Activated CD8-positive, alpha-beta T cell treated with anti-CD3 and anti-CD28 coated beads, Interleukin-2, amount 10 ng/mL, durations not matched to agents 7 days and 5 days (primary cell): ENCODE results near the gene NAA80. TPM values are rescaled to one million over a fixed set of nuclear protein-coding genes. Genes with fewer than 3 reads are reported as not detected.
"Not testable (repeated sequence)": the region's sequence is repeated elsewhere in the genome, so short reads cannot be mapped to it uniquely, and the experiment has no call there.

Experiments
- ATAC-seq: fragments of 150-1000 bp; cut with Tn5 transposase; one replicate; pipeline ENCODE4 v1.10.0; 2021; ENCODE audit warnings: moderate library complexity
- CTCF ChIA-PET: fragments of 350-600 bp; sonication (Branson Sonifier 250); formaldehyde crosslinking; loops from one replicate; lab custom pipeline; 2021; ENCODE audit warnings: antibody characterized with exemption; lab: Charles Lee
- POLR2A ChIA-PET: fragments of 350-600 bp; sonication (Branson Sonifier 250); formaldehyde crosslinking; loops from one replicate; lab custom pipeline; 2021; ENCODE audit warnings: antibody characterized with exemption; lab: Charles Lee
- DNase-seq: peaks from one replicate; pipeline ENCODE4 v3.0.0-alpha.2; 2020
- H3K27ac Mint-ChIP-seq: one replicate; pipeline ENCODE4 v1.8.0; 2021; ENCODE audit warnings: mild to moderate bottlenecking, mixed read lengths
- H3K27me3 Mint-ChIP-seq: one replicate; pipeline ENCODE4 v1.8.0; 2021; ENCODE audit warnings: low read depth, mixed read lengths
- H3K36me3 Mint-ChIP-seq: one replicate; pipeline ENCODE4 v1.8.0; 2021; ENCODE audit warnings: low read depth, mixed read lengths
- H3K4me1 Mint-ChIP-seq: one replicate; pipeline ENCODE4 v1.8.0; 2021; ENCODE audit warnings: low read depth, mixed read lengths
- H3K4me3 Mint-ChIP-seq: one replicate; pipeline ENCODE4 v1.8.0; 2021; ENCODE audit warnings: mild to moderate bottlenecking, mixed read lengths
- H3K9me3 Mint-ChIP-seq: one replicate; pipeline ENCODE4 v1.8.0; 2022; ENCODE audit warnings: mixed read lengths; ENCODE audit not compliant: insufficient read depth
- total RNA-seq, 2 experiments: library from RNA; stranded (reverse); gene quantifications; one replicate each; pipeline ENCODE4 v1.2.3, GENCODE V29; 2021

Gene NAA80
- total RNA-seq, 2 experiments from 2014 or later: 26.8 to 28.5 TPM

- Mint-ChIP-seq H3K27ac (no peak overlapping the region), H3K36me3 (no peaks in the 10 kb centered on the region), H3K27me3 (peaks cover 43% of the 10 kb centered on the region), H3K4me3 (no peak overlapping the region), H3K9me3 (no peaks in the 10 kb centered on the region), H3K4me1 (peaks cover 34% of the 10 kb centered on the region)
- ATAC-seq (no peak), DNase-seq (no peak)
- ChIA-PET CTCF (interaction anchor here (0.6 to 3.8 kb wide), 16 partner anchors 17 to 85 kb away, joined by 3 to 17 read pairs (median 4); partner anchors contain the start of genes GNAI2 and IFRD2), POLR2A (interaction anchor here (1.1 kb wide), 1 partner anchor 23 kb away, joined by 3 read pairs; no protein-coding TSS in a partner anchor)
Measured at GRCh38 chr3:50275141-50275995, 23.8 kb downstream of the NAA80 start.

DNA sequence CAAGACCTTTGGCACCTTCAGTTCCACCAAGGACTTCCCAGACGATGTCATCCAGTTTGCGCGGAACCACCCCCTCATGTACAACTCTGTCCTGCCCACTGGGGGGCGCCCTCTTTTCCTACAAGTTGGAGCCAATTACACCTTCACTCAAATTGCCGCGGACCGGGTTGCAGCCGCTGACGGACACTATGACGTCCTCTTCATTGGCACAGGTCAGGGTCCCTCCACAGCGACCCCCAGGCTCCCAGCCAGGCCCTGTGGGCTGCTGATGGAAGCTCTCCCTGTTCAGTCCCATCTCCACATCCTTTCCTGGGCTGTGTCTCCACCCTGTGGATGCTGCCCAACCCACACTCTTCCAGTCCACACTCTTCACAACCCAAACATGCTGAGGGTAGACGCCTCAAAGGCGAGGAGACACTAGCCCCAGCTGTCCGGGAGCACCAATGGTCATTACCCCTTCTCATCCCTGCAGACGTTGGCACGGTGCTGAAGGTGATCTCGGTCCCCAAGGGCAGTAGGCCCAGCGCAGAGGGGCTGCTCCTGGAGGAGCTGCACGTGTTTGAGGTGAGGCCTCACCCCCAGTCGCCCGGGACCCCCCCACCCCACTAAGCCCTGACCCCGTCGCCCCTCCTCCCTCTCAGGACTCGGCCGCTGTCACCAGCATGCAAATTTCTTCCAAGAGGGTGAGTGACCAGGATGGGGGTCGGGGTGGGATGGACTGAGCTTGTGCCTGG, 24.7 kb downstream of the NAA80 start:
- H3K27ac Mint-ChIP-seq: peak overlapping the region; percentile 26
- ATAC-seq (peak; percentile 37), DNase-seq (peak; percentile 86)
- peaks cover 43% of the 10 kb centered on the region for H3K27me3 Mint-ChIP-seq
- ChIA-PET CTCF (interaction anchor here (0.6 to 3.8 kb wide), 15 partner anchors 16 to 84 kb away, joined by 3 to 17 read pairs (median 4); partner anchors contain the start of genes GNAI2 and IFRD2), POLR2A (interaction anchor here (1.1 kb wide), 1 partner anchor 24 kb away, joined by 3 read pairs; no protein-coding TSS in a partner anchor)
- peaks cover 34% of the 10 kb centered on the region for H3K4me1 Mint-ChIP-seq
- H3K36me3 Mint-ChIP-seq: no peaks in the 10 kb centered on the region
- H3K4me3 Mint-ChIP-seq: peak overlapping the region; percentile 58
- H3K9me3 Mint-ChIP-seq: no peaks in the 10 kb centered on the region

GRCh38 chr3:50273689-50274065, 25.5 kb downstream of the NAA80 start:
- CTCF ChIA-PET: interaction anchor here (0.6 to 1.7 kb wide), 6 partner anchors 13 to 82 kb away, joined by 3 to 6 read pairs (median 4); partner anchors contain the start of genes GNAI2, GNAT1 and IFRD2
- Mint-ChIP-seq H3K9me3 (no peaks in the 10 kb centered on the region), H3K36me3 (no peaks in the 10 kb centered on the region), H3K27me3 (peaks cover 42% of the 10 kb centered on the region), H3K4me3 (no peak overlapping the region), H3K27ac (no peak overlapping the region), H3K4me1 (peaks cover 34% of the 10 kb centered on the region)
- DNase-seq (no peak), ATAC-seq (no peak)
- POLR2A ChIA-PET: no interaction called here

DNA sequence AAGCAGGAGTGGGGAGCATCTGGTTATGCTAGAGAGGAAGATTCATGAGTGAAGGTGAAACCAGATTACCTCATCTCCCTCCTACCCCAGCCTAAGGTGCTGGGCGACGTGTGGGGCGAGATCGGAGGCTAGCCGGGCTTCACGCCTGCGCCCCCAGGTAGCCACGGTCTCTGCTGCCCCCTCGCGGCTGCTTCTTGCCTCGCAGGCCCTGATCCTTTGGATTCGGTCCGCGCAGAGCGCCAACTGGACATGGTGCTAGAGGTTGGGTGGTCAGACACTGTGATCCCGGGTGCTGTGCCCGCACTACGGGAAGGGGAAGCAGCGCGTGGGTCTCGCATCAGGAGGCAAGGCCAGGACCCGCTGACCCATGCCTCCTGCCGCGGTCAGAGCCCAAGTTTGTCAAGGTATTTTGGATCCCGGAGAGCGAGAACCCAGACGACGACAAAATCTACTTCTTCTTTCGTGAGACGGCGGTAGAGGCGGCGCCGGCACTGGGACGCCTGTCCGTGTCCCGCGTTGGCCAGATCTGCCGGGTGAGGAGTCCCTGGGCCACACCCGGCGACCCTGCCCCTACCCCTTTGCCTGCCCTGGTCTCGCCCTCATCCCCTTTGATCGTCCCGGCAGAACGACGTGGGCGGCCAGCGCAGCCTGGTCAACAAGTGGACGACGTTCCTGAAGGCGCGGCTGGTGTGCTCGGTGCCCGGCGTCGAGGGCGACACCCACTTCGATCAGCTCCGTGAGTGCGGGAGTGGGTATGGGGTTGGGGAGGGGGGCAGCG, 26.1 kb downstream of the NAA80 start:
- peak; percentile 93 for DNase-seq
- Mint-ChIP-seq H3K36me3 (no peaks in the 10 kb centered on the region), H3K4me1 (peaks cover 34% of the 10 kb centered on the region), H3K9me3 (no peaks in the 10 kb centered on the region), H3K27ac (peak overlapping the region; percentile 52), H3K27me3 (peaks cover 40% of the 10 kb centered on the region), H3K4me3 (peak overlapping the region; percentile 72)
- CTCF ChIA-PET: interaction anchor here (0.6 to 2.6 kb wide), 7 partner anchors 13 to 81 kb away, joined by 3 to 13 read pairs (median 4); partner anchors contain the start of genes GNAT1 and IFRD2
- POLR2A ChIA-PET: interaction anchor here (1.0 kb wide), 1 partner anchor 45 kb away, joined by 3 read pairs; no protein-coding TSS in a partner anchor
- ATAC-seq: peak; percentile 90

DNA sequence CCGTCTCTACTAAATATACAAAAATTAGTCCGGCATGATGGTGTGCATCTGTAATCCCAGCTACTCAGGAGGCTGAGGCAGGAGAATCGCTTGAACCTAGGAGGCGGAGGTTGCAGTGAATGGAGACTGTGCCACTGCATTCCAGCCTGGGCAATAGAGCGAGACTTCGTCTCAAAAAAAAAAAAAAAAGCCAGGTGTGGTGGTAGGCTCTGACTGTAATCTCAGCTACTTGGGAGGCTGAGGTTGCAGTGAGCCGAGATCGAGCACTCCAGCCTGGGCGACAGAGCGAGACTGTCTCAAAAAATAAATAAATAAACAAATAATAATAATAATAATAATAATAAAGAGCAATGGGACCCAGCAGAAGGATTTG, 26.7 kb downstream of the NAA80 start:
- H3K36me3 Mint-ChIP-seq, ATAC-seq, H3K4me3 Mint-ChIP-seq, DNase-seq, H3K9me3 Mint-ChIP-seq, H3K27ac Mint-ChIP-seq: not testable (repeated sequence)
- Mint-ChIP-seq H3K4me1 (peaks cover 34% of the 10 kb centered on the region), H3K27me3 (peaks cover 38% of the 10 kb centered on the region)
- POLR2A ChIA-PET: interaction anchor here (1.0 kb wide), 1 partner anchor 44 kb away, joined by 3 read pairs; no protein-coding TSS in a partner anchor
- CTCF ChIA-PET: interaction anchor here (0.6 to 3.2 kb wide), 8 partner anchors 10 to 279 kb away, joined by 3 to 24 read pairs (median 6); no protein-coding TSS in a partner anchor

- no peaks in the 10 kb centered on the region for H3K36me3 Mint-ChIP-seq
- POLR2A ChIA-PET: no interaction called here
- H3K4me3 Mint-ChIP-seq: no peak overlapping the region
- no peaks in the 10 kb centered on the region for H3K9me3 Mint-ChIP-seq
- peaks cover 34% of the 10 kb centered on the region for H3K4me1 Mint-ChIP-seq
- DNase-seq (no peak), ATAC-seq (no peak)
- H3K27ac Mint-ChIP-seq: no peak overlapping the region
- peaks cover 39% of the 10 kb centered on the region for H3K27me3 Mint-ChIP-seq
- CTCF ChIA-PET: interaction anchor here (0.7 to 3.2 kb wide), 8 partner anchors 10 to 79 kb away, joined by 3 to 24 read pairs (median 7); no protein-coding TSS in a partner anchor
Measured at GRCh38 chr3:50271314-50271936, 27.8 kb downstream of the NAA80 start.

DNA sequence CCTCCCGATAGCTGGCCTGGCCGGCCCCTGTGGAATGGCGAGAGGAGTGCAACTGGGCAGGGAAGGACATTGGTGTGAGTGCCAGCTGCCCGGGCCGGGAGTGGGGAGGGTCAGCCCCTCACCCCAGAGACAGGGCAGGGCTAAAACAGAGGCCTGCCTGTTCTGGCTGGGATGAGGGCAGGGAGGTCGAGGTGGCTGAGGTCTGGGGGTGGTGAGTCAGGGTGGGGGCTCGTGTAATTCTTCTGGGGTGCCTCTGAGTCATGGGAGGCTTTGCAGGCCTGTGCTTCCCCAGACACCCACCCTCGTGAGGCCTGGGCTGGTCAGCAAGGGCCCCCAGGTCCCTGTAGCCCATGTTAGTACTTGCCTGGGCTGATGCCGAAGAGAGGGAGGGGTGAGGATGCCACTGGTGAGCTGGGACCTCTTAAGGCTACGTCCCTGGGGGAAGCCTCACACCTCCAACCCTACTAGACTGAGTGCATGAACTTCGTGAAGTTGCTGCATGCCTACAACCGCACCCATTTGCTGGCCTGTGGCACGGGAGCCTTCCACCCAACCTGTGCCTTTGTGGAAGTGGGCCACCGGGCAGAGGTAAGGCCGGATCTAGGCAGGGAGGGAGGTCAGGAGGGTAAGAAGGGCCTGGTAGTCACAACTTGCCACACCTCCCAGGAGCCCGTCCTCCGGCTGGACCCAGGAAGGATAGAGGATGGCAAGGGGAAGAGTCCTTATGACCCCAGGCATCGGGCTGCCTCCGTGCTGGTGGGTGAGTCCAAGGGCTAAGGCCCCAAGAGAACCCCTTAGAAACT, 28.6 kb downstream of the NAA80 start:
- POLR2A ChIA-PET: no interaction called here
- no peak overlapping the region for H3K4me3 Mint-ChIP-seq
- CTCF ChIA-PET: interaction anchor here (1.2 to 3.2 kb wide), 5 partner anchors 9 to 76 kb away, joined by 6 to 24 read pairs (median 8); no protein-coding TSS in a partner anchor
- no peak overlapping the region for H3K27ac Mint-ChIP-seq
- DNase-seq (no peak), ATAC-seq (no peak)
- peaks cover 39% of the 10 kb centered on the region for H3K27me3 Mint-ChIP-seq
- no peaks in the 10 kb centered on the region for H3K9me3 Mint-ChIP-seq
- peaks cover 29% of the 10 kb centered on the region for H3K4me1 Mint-ChIP-seq
- no peaks in the 10 kb centered on the region for H3K36me3 Mint-ChIP-seq

DNA sequence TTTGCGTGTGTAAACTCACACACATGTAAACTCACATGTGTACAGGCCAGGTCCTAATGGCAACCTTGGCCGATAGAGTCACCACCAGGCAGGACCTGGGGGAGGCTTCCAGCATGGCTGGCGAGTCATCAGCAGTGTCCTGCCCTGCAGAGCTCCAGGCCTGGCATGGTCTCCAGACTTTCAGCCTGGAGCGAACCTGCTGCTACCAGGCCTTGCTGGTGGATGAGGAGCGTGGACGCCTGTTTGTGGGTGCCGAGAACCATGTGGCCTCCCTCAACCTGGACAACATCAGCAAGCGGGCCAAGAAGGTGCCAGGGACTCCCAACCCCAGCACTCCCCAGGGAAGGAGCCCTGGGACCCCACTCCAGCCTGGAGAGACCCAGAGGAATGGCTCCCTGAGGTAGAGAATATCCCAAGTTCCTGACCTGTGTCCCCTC, 29.2 kb downstream of the NAA80 start:
- POLR2A ChIA-PET: interaction anchor here (0.6 kb wide), 1 partner anchor 9 kb away, joined by 3 read pairs; no protein-coding TSS in a partner anchor
- Mint-ChIP-seq H3K36me3 (no peaks in the 10 kb centered on the region), H3K4me1 (peaks cover 23% of the 10 kb centered on the region), H3K27me3 (peaks cover 33% of the 10 kb centered on the region), H3K27ac (no peak overlapping the region), H3K4me3 (no peak overlapping the region), H3K9me3 (no peaks in the 10 kb centered on the region)
- ATAC-seq (no peak), DNase-seq (no peak)
- CTCF ChIA-PET: interaction anchor here (1.3 to 3.2 kb wide), 3 partner anchors 10 to 66 kb away, joined by 3 to 24 read pairs (median 13); no protein-coding TSS in a partner anchor

DNA sequence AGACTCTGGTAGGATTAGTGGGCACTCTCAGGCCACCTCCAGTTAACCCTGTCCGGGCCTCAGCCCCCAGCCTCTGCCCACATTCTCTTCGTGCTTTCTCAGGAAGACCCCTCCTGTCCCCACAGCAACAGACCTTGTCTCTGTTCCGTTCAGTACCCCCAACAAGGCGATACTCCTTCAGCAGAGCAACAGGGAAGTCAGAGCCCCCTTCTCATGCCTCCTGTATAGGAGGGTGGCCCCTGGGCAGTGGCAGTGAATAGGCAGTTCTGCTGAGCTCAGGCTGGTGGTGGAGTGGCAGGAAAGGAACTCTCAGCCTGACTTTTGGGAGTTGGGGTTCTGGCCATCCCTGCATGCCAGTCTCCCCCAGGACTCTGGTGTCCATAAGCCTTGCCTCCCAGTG, 29.7 kb downstream of the NAA80 start:
- no peak overlapping the region for H3K27ac Mint-ChIP-seq
- H3K4me1 Mint-ChIP-seq: peaks cover 19% of the 10 kb centered on the region
- DNase-seq (no peak), ATAC-seq (no peak)
- ChIA-PET POLR2A (interaction anchor here (0.6 kb wide), 1 partner anchor 8 kb away, joined by 3 read pairs; no protein-coding TSS in a partner anchor), CTCF (interaction anchor here (1.1 to 3.2 kb wide), 3 partner anchors 23 to 66 kb away, joined by 3 to 24 read pairs (median 3); no protein-coding TSS in a partner anchor)
- H3K9me3 Mint-ChIP-seq: no peaks in the 10 kb centered on the region
- H3K4me3 Mint-ChIP-seq: no peak overlapping the region
- H3K36me3 Mint-ChIP-seq: no peaks in the 10 kb centered on the region
- H3K27me3 Mint-ChIP-seq: peaks cover 29% of the 10 kb centered on the region
